Measurements from ENCODE around the gene TMEM131L.

DNA sequence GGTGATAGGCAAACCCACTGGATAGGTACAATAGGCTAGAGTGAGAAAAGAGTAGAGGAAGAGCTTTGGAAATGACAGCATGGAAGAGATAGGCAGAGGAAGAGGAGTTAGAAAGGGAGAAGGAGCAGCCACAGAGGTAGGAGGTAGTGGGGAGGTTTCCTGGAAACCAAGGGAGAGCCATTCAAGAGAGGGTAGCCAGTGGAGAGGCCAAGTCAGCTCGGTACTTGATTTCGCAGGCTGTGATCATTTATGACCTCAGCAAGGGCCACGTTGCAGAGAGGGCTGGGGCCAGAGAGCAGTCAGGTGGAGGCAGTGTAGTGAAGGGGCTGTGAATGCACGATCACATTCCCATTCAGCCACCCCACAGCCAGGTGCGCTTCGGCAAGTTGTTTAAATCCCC, 76.0 kb downstream of the TMEM131L start:
- TF ChIP-seq, protein P1, sequence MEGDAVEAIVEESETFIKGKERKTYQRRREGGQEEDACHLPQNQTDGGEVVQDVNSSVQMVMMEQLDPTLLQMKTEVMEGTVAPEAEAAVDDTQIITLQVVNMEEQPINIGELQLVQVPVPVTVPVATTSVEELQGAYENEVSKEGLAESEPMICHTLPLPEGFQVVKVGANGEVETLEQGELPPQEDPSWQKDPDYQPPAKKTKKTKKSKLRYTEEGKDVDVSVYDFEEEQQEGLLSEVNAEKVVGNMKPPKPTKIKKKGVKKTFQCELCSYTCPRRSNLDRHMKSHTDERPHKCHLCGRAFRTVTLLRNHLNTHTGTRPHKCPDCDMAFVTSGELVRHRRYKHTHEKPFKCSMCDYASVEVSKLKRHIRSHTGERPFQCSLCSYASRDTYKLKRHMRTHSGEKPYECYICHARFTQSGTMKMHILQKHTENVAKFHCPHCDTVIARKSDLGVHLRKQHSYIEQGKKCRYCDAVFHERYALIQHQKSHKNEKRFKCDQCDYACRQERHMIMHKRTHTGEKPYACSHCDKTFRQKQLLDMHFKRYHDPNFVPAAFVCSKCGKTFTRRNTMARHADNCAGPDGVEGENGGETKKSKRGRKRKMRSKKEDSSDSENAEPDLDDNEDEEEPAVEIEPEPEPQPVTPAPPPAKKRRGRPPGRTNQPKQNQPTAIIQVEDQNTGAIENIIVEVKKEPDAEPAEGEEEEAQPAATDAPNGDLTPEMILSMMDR (IDR thresholded peaks at IDR 0.05): no peak
- no peak for TF ChIP-seq ZFX (IDR thresholded peaks at IDR 0.05; ENCODE audit: borderline replicate concordance)
